HepG2 (cell line): ENCODE measurements around the gene CLCA4. TPM values are rescaled to one million over a fixed set of nuclear protein-coding genes. Genes with fewer than 3 reads are reported as not detected.

ENCODE experiments used
- ATAC-seq: fragments of 200-7000 bp; cut with Tn5 transposase; 3 replicates; pipeline ENCODE4 v1.9.1; 2020; ENCODE audit warnings: mild to moderate bottlenecking, moderate library complexity
- BruUV-seq: library from RNA; stranded (reverse); fragments of 400-500 nt; replicated peaks from 2 replicates; lab custom pipeline; 2021; lab: Mats Ljungman, UMichigan
- CTCF ChIA-PET: fragments of 300-600 bp; formaldehyde crosslinking; extraction: SDS; loops from one replicate; lab custom pipeline; 2021; ENCODE audit warnings: low total read pairs, inconsistent platforms, low intra/inter-chr PET ratio; lab: Yijun Ruan, JAX
- POLR2A ChIA-PET: fragments of 350-600 bp; sonication (Branson Sonifier 250); formaldehyde crosslinking; loops from one replicate; lab custom pipeline; 2020; ENCODE audit warnings: antibody characterized with exemption, inconsistent platforms; lab: Yijun Ruan, JAX
- DNase-seq: peaks from one replicate; pipeline ENCODE4 v3.0.0-alpha.2; 2015; ENCODE audit warnings: low spot score
- FAIRE-seq: peaks from 3 replicates; lab custom pipeline; 2011; peaks lifted over from hg19 to GRCh38; lab: Jason Lieb, UNC
- H2AFZ ChIP-seq: one replicate; pipeline ENCODE4 v1.6.1; 2011; ENCODE audit warnings: low read length, inconsistent platforms
- H3K27ac ChIP-seq: fragments of 300-600 bp; 3 replicates; pipeline ENCODE4 v1.8.0; 2011; ENCODE audit warnings: mixed run types, mild to moderate bottlenecking, mixed read lengths, low read length, inconsistent platforms; ENCODE audit not compliant: insufficient read depth; ENCODE audit errors: extremely low read length
- H3K27me3 ChIP-seq, 2 experiments: fragments of 200-600 bp in 1 of 2; 2 replicates in 1 of 2; 3 replicates in 1 of 2; pipeline versions ENCODE4 v1.6.0 to v1.8.0; 2011; ENCODE audit warnings: low read length in 2 of 2, mild to moderate bottlenecking in 2 of 2, moderate library complexity in 2 of 2, inconsistent platforms in 1 of 2; ENCODE audit not compliant: insufficient read depth in 2 of 2, control insufficient read depth in 1 of 2
- H3K36me3 ChIP-seq, 2 experiments: fragments of 200-600 bp in 1 of 2; replicated peaks in 1 of 2; 2 replicates in 1 of 2; 3 replicates in 1 of 2; pipeline versions ENCODE4 v1.5.1 to v1.8.0; 2011; ENCODE audit warnings: low read length in 2 of 2, inconsistent platforms in 1 of 2; ENCODE audit not compliant: insufficient read depth in 2 of 2, control insufficient read depth in 1 of 2
- H3K4me1 ChIP-seq: 2 replicates; pipeline ENCODE4 v1.5.1; 2012; ENCODE audit warnings: low read length, inconsistent platforms; ENCODE audit not compliant: insufficient read depth
- H3K4me2 ChIP-seq: 2 replicates; pipeline ENCODE4 v1.6.0; 2011; ENCODE audit warnings: low read depth, low read length, inconsistent platforms
- H3K4me3 ChIP-seq, 3 experiments: fragments of 200-600 bp in 1 of 3; sonication (generic), shearing (Covaris generic) in 1 of 3; replicated peaks in 1 of 3; 2 replicates each; pipeline ENCODE4 v1.5.1; 2011 to 2016; ENCODE audit warnings: low read length in 3 of 3, inconsistent platforms in 2 of 3, low read depth in 2 of 3, mild to moderate bottlenecking in 2 of 3, control low read depth in 1 of 3, mixed read lengths in 1 of 3; ENCODE audit not compliant: insufficient read depth in 1 of 3
- H3K79me2 ChIP-seq: one replicate; pipeline ENCODE4 v1.6.1; 2011; ENCODE audit warnings: low read length, inconsistent platforms; ENCODE audit not compliant: insufficient read depth
- H3K9ac ChIP-seq: 2 replicates; pipeline ENCODE4 v1.6.0; 2011; ENCODE audit warnings: mild to moderate bottlenecking, low read depth, low read length, inconsistent platforms; ENCODE audit not compliant: insufficient read depth
- H3K9me3 ChIP-seq: 2 replicates; pipeline ENCODE4 v1.5.1; 2012; ENCODE audit warnings: mild to moderate bottlenecking, low read length
- H4K20me1 ChIP-seq: 2 replicates; pipeline ENCODE4 v1.6.0; 2011; ENCODE audit warnings: inconsistent platforms, mild to moderate bottlenecking, low read length, moderate library complexity; ENCODE audit not compliant: insufficient read depth
- ARID3A ChIP-seq: IDR thresholded peaks from 2 replicates; pipeline ENCODE4 v1.6.1; 2012; ENCODE audit warnings: low read depth, low read length, improper control_type of control experiment
- ATF7 ChIP-seq, 2 experiments: fragments of 450-650 bp in 1 of 2; sonication (generic) in 1 of 2; formaldehyde crosslinking in 1 of 2; IDR thresholded peaks; 2 replicates each; pipeline versions ENCODE4 v1.4.0 to v1.6.1; 2016 to 2020; ENCODE audit warnings: antibody characterized with exemption in 1 of 2, mild to moderate bottlenecking in 1 of 2, missing genetic modification reagents in 1 of 2
- EP300 ChIP-seq, 3 experiments: sonication (generic) in 1 of 3; formaldehyde crosslinking in 1 of 3; IDR thresholded peaks; 2 replicates each; pipeline versions ENCODE4 v1.5.1 to v1.6.1; 2011 to 2020; ENCODE audit warnings: low read depth in 2 of 3, low read length in 2 of 3, borderline replicate concordance in 1 of 3, improper control_type of control experiment in 1 of 3, mild to moderate bottlenecking in 1 of 3, missing genetic modification reagents in 1 of 3, moderate library complexity in 1 of 3
- FOXO4 ChIP-seq: sonication (generic); formaldehyde crosslinking; conservative IDR thresholded peaks from 2 replicates; pipeline ENCODE4 v1.8.1; 2023; ENCODE audit warnings: missing genetic modification reagents
- HHEX ChIP-seq: IDR thresholded peaks from 2 replicates; pipeline ENCODE4 v1.6.1; 2016; ENCODE audit warnings: control low read depth
- IKZF1 ChIP-seq: fragments of 450-650 bp; IDR thresholded peaks from 2 replicates; pipeline ENCODE4 v1.7.1; 2016
- PAF1 ChIP-seq: IDR thresholded peaks from 2 replicates; pipeline ENCODE4 v1.6.1; 2016; ENCODE audit warnings: missing genetic modification reagents, missing compliant biosample characterization
- POLR2AphosphoS5 ChIP-seq: IDR thresholded peaks from 2 replicates; pipeline ENCODE4 v1.6.1; 2012; ENCODE audit warnings: low read depth, low read length
- RAD51 ChIP-seq: fragments of 450-650 bp; IDR thresholded peaks from 2 replicates; pipeline ENCODE4 v1.6.1; 2016; ENCODE audit warnings: borderline replicate concordance
- SNAPC4 ChIP-seq: sonication (generic); formaldehyde crosslinking; IDR thresholded peaks from 2 replicates; pipeline ENCODE4 v1.4.0; 2020; ENCODE audit warnings: mild to moderate bottlenecking, missing genetic modification reagents
- USF2 ChIP-seq, 2 experiments: sonication (generic) in 1 of 2; formaldehyde crosslinking in 1 of 2; IDR thresholded peaks; 2 replicates each; pipeline versions ENCODE4 v1.5.1 to v1.6.1; 2011 to 2020; ENCODE audit warnings: borderline replicate concordance in 1 of 2, low read depth in 1 of 2, low read length in 1 of 2, mild to moderate bottlenecking in 1 of 2, missing genetic modification reagents in 1 of 2, moderate library complexity in 1 of 2
- ZNF180 ChIP-seq: sonication (generic); formaldehyde crosslinking; IDR thresholded peaks from 2 replicates; pipeline ENCODE4 v1.4.0; 2020; ENCODE audit warnings: low read depth, missing genetic modification reagents, borderline replicate concordance
- ZNF343 ChIP-seq: sonication (generic); formaldehyde crosslinking; IDR thresholded peaks from 2 replicates; pipeline ENCODE4 v1.4.0; 2020; ENCODE audit warnings: mild to moderate bottlenecking, missing genetic modification reagents
- ZNF629 ChIP-seq: sonication (generic); formaldehyde crosslinking; conservative IDR thresholded peaks from 2 replicates; pipeline ENCODE4 v1.5.0; 2020; ENCODE audit warnings: missing genetic modification reagents
- WGBS: methylation state at CpG from one replicate; pipeline ENCODE4 v1.1.6; 2017; ENCODE audit warnings: low lambda C conversion rate; 5-methylcytosine and 5-hydroxymethylcytosine counted together
- in situ Hi-C: cut with HindIII; loops from 2 replicates; pipeline ENCODE4 v1.10.0; 2017; ENCODE audit warnings: low pct_unique_long_range_greater_than_20kb; ENCODE audit not compliant: extremely low pct_ligation_motif_present
- intact Hi-C: fragments of 100-400 bp; cut with micrococcal nuclease; formaldehyde crosslinking; loops from one replicate; pipeline ENCODE4 v1.10.0; 2022; ENCODE audit not compliant: unreplicated experiment
- polyA plus RNA-seq, 8 experiments: library from polyadenylated mRNA; depleted of rRNA in 3 of 8; stranded (reverse) in 7 of 8; unstranded in 1 of 8; fragments of >200 nt; fragmentation: Illumina TruSeq in 4 of 8; extraction: Trizol in 4 of 8; gene quantifications; 2 replicates each; pipeline versions ENCODE4 v1.2.1 to v1.2.3, GENCODE V29; 2011 to 2016; ENCODE audit warnings: low read depth in 4 of 8, missing spikeins in 1 of 8, mixed read lengths in 1 of 8; ENCODE audit not compliant: insufficient read depth in 1 of 8
- total RNA-seq, 5 experiments: library from RNA; depleted of rRNA; stranded (reverse); fragments of >200 nt; fragmentation: Illumina TruSeq; extraction: Trizol; gene quantifications; 2 replicates each; pipeline ENCODE4 v1.2.3, GENCODE V29; 2016; ENCODE audit warnings: low read depth in 1 of 5

The CLCA4 gene
- total and polyA plus RNA-seq, 2 of the 13 experiments (the other 11 are each of a cell fraction or from before 2014, with no cell fraction given), result not detected

- H3K79me2 ChIP-seq, result no peaks in the 10 kb centered on the region
- no peaks in the 10 kb centered on the region for H3K27me3 ChIP-seq
- in situ Hi-C loops (no loop called here), intact Hi-C loops (no loop called here)
- CTCF ChIA-PET, result no interaction called here
- H3K9ac ChIP-seq, result no peak overlapping the region
- no peaks in the 10 kb centered on the region for H3K36me3 ChIP-seq
- no peak overlapping the region for H3K4me2 ChIP-seq
- no peaks in the 10 kb centered on the region for H4K20me1 ChIP-seq
- H3K4me3 ChIP-seq, result no peak overlapping the region
- ATAC-seq, result no peak
- H3K9me3 ChIP-seq, result peaks cover 3% of the 10 kb centered on the region; the same call in 1 of the 2 replicates
- DNase-seq, result no peak
- no peaks in the 10 kb centered on the region for H3K4me1 ChIP-seq
- no peak overlapping the region for H2AFZ ChIP-seq
- POLR2A ChIA-PET, result no interaction called here
- 2% methylated on average over 4 of the region's 4 CpGs for WGBS
- H3K27ac ChIP-seq, result no peak overlapping the region
- no TSS peak for BruUV-seq
- FAIRE-seq, result no peak
- TF ChIP-seq IKZF1 (no peak), ZNF629 (CRISPR knock-in tag) (no peak), ARID3A (no peak), POLR2AphosphoS5 (no peak), PAF1 (no peak), RAD51 (peak; percentile 79), ATF7 (IDR thresholded peaks at IDR 0.05) (0 out of 2 replicates have a peak, but pooled peaks have one; percentile 14), ATF7 (CRISPR knock-in tag; IDR thresholded peaks at IDR 0.05) (no peak), USF2 (IDR thresholded peaks at IDR 0.05; ENCODE audit: low read depth, low read length) (peak; percentile 35; the same call in 1 of the 2 replicates), USF2 (CRISPR knock-in tag; IDR thresholded peaks at IDR 0.05; ENCODE audit: borderline replicate concordance) (no peak), HHEX (no peak), ZNF343 (CRISPR knock-in tag) (no peak), ZNF180 (CRISPR knock-in tag) (no peak), FOXO4 (CRISPR knock-in tag) (no peak), SNAPC4 (CRISPR knock-in tag) (no peak), EP300 (IDR thresholded peaks at IDR 0.05; ENCODE audit: low read depth in 2 of 2, low read length in 2 of 2) (no peak), EP300 (CRISPR knock-in tag; IDR thresholded peaks at IDR 0.05; ENCODE audit: borderline replicate concordance) (no peak)
Observed at GRCh38 chr1:86619313-86619712, 72.4 kb downstream of the CLCA4 start.
